Fibroblast of the aortic adventitia (primary cell): Measurements from ENCODE around the gene COX18. TPM values are rescaled to one million over a fixed set of nuclear protein-coding genes. Genes with fewer than 3 reads are reported as not detected.

ENCODE experiments used
- DNase-seq: peaks from one replicate; pipeline ENCODE4 v3.0.0-alpha.2; 2010; ENCODE audit warnings: low read depth
- H3K4me3 ChIP-seq: 2 replicates; pipeline ENCODE4 v1.5.1; 2011; ENCODE audit warnings: low read depth, mild to moderate bottlenecking, control low read depth, low read length, moderate library complexity
- CTCF ChIP-seq: IDR thresholded peaks from 2 replicates; pipeline ENCODE4 v1.5.1; 2011; ENCODE audit warnings: mild to moderate bottlenecking, low read length, control low read depth, inconsistent platforms; ENCODE audit not compliant: insufficient read depth
- total RNA-seq: library from RNA; depleted of rRNA; stranded (reverse); fragments of >200 nt; gene quantifications from 2 replicates; pipeline ENCODE4 v1.2.3, GENCODE V29; 2012; ENCODE audit warnings: low replicate concordance

COX18 gene
- total RNA-seq, 1 donor = 22.9 TPM

- no peak overlapping the region for H3K4me3 ChIP-seq
- no peak for DNase-seq
- no peak for TF ChIP-seq CTCF
These were observed 28.5 kb upstream of the COX18 start for GRCh38 chr4:73098016-73098415.

- TF ChIP-seq CTCF = no peak
- H3K4me3 ChIP-seq = no peak overlapping the region
- DNase-seq = no peak
These were observed 23.4 kb upstream of the COX18 start for GRCh38 chr4:73092868-73093267.

GRCh38 chr4:73090738-73091137, 21.2 kb upstream of the COX18 start:
- no peak for DNase-seq
- no peak for TF ChIP-seq CTCF
- H3K4me3 ChIP-seq = no peak overlapping the region

GRCh38 chr4:73087871-73088270, 18.4 kb upstream of the COX18 start:
- H3K4me3 ChIP-seq = no peak overlapping the region
- no peak for TF ChIP-seq CTCF

GRCh38 chr4:73086095-73086868, 16.8 kb upstream of the COX18 start:
- no peak overlapping the region for H3K4me3 ChIP-seq
- DNase-seq = no peak
- TF ChIP-seq CTCF = no peak

More at GRCh38 chr4:73087871-73088270, 18.4 kb upstream of the COX18 start:
- no peak for DNase-seq

- TF ChIP-seq CTCF = no peak
- peak; percentile 7 for DNase-seq
These were observed 11.3 kb upstream of the COX18 start for GRCh38 chr4:73080789-73081188.

GRCh38 chr4:73075832-73076231, 6.3 kb upstream of the COX18 start:
- no peak for TF ChIP-seq CTCF
- no peak for DNase-seq
- no peak overlapping the region for H3K4me3 ChIP-seq

More at GRCh38 chr4:73080789-73081188, 11.3 kb upstream of the COX18 start:
- no peak overlapping the region for H3K4me3 ChIP-seq
